MCF 10A (cell line): ENCODE measurements around the gene PVALB. TPM values are rescaled to one million over a fixed set of nuclear protein-coding genes. Genes with fewer than 3 reads are reported as not detected.

ENCODE experiments used
- BruUV-seq: library from RNA; stranded (reverse); fragments of 400-500 nt; replicated peaks from 2 replicates; lab custom pipeline; 2021; lab: Mats Ljungman, UMichigan
- CTCF ChIA-PET: fragments of 300-600 bp; sonication (Branson Sonifier 250); formaldehyde crosslinking; extraction: SDS; loops from one replicate; lab custom pipeline; 2021; ENCODE audit warnings: antibody characterized with exemption, inconsistent platforms; lab: Yijun Ruan, JAX
- POLR2A ChIA-PET: fragments of 300-600, 350-650 bp; sonication (Branson Sonifier 250); formaldehyde crosslinking; extraction: SDS; loops from one replicate; lab custom pipeline; 2020; ENCODE audit warnings: antibody characterized with exemption, inconsistent platforms; lab: Yijun Ruan, JAX
- DNase-seq: peaks from one replicate; pipeline ENCODE4 v3.0.0-alpha.2; 2018; ENCODE audit not compliant: unreplicated experiment
- H3K27ac Mint-ChIP-seq: one replicate; pipeline ENCODE4 v1.8.0; 2022; ENCODE audit warnings: mild to moderate bottlenecking, low read depth, mixed read lengths; ENCODE audit not compliant: unreplicated experiment
- H3K27me3 Mint-ChIP-seq: one replicate; pipeline ENCODE4 v1.8.0; 2022; ENCODE audit warnings: mixed read lengths; ENCODE audit not compliant: insufficient read depth, unreplicated experiment
- H3K36me3 Mint-ChIP-seq: one replicate; pipeline ENCODE4 v1.8.0; 2022; ENCODE audit warnings: mild to moderate bottlenecking, moderate library complexity, mixed read lengths; ENCODE audit not compliant: insufficient read depth, unreplicated experiment
- H3K4me1 Mint-ChIP-seq: one replicate; pipeline ENCODE4 v1.8.0; 2022; ENCODE audit warnings: mixed read lengths; ENCODE audit not compliant: insufficient read depth, unreplicated experiment
- H3K4me3 Mint-ChIP-seq: one replicate; pipeline ENCODE4 v1.8.0; 2022; ENCODE audit warnings: mild to moderate bottlenecking, moderate library complexity, mixed read lengths; ENCODE audit not compliant: unreplicated experiment
- H3K9me3 Mint-ChIP-seq: one replicate; pipeline ENCODE4 v1.8.0; 2022; ENCODE audit warnings: mixed read lengths; ENCODE audit not compliant: unreplicated experiment
- CTCF ChIP-seq: fragments of 200-600 bp; IDR thresholded peaks from one replicate; pipeline ENCODE4 v1.8.0; 2022; ENCODE audit warnings: antibody characterized with exemption, mild to moderate bottlenecking; ENCODE audit not compliant: unreplicated experiment
- intact Hi-C: fragments of 100-400 bp; cut with micrococcal nuclease; formaldehyde crosslinking; loops from 2 replicates; pipeline ENCODE4 v1.14.1; 2022
- total RNA-seq: library from RNA; stranded (reverse); gene quantifications from 2 replicates; pipeline ENCODE4 v1.2.3, GENCODE V29; 2022

PVALB gene
- total RNA-seq, 1 experiment from 2014 or later, result not detected

GRCh38 chr22:36781656-36782627 lies 34.9 kb downstream of the PVALB start:
- intact Hi-C loops, result loop anchor here (1.0 to 5.0 kb wide), 4 partner anchors 74 to 415 kb away; no protein-coding TSS in a partner anchor
- Mint-ChIP-seq H3K27ac (no peak overlapping the region), H3K9me3 (no peaks in the 10 kb centered on the region), H3K27me3 (peaks cover 32% of the 10 kb centered on the region), H3K4me3 (no peak overlapping the region), H3K36me3 (no peaks in the 10 kb centered on the region), H3K4me1 (peaks cover 8% of the 10 kb centered on the region)
- CTCF ChIA-PET, result interaction anchor here (0.6 to 6.2 kb wide), 21 partner anchors 13 to 461 kb away, joined by 3 to 55 read pairs (median 4); no protein-coding TSS in a partner anchor
- POLR2A ChIA-PET, result interaction anchor here (0.6 to 1.2 kb wide), 6 partner anchors 48 to 270 kb away, joined by 3 to 4 read pairs (median 3); partner anchors contain the start of genes KCTD17, MPST and TST
- peak; percentile 84 for TF ChIP-seq CTCF
- no TSS peak for BruUV-seq
- DNase-seq, result peak; percentile 86

GRCh38 chr22:36778020-36778419 lies 38.8 kb downstream of the PVALB start:
- Mint-ChIP-seq H3K27me3 (no peaks in the 10 kb centered on the region), H3K4me3 (no peak overlapping the region), H3K4me1 (peaks cover 14% of the 10 kb centered on the region), H3K9me3 (no peaks in the 10 kb centered on the region), H3K27ac (no peak overlapping the region), H3K36me3 (peaks cover under 1% of the 10 kb centered on the region)
- ChIA-PET POLR2A (interaction anchor here (0.5 to 1.1 kb wide), 2 partner anchors 35 to 427 kb away, joined by 3 to 4 read pairs; no protein-coding TSS in a partner anchor), CTCF (interaction anchor here (1.5 to 1.9 kb wide), 3 partner anchors 21 to 266 kb away, joined by 4 to 11 read pairs (median 9); no protein-coding TSS in a partner anchor)
- TF ChIP-seq CTCF, result no peak
- BruUV-seq, result no TSS peak
- intact Hi-C loops, result no loop called here
- no peak for DNase-seq

- no TSS peak for BruUV-seq
- H3K9me3 Mint-ChIP-seq, result no peaks in the 10 kb centered on the region
- TF ChIP-seq CTCF, result no peak
- H3K36me3 Mint-ChIP-seq, result peaks cover 4% of the 10 kb centered on the region
- peak overlapping the region; percentile 79 for H3K27ac Mint-ChIP-seq
- POLR2A ChIA-PET, result interaction anchor here (0.7 to 4.2 kb wide), 17 partner anchors 13 to 968 kb away, joined by 3 to 69 read pairs (median 4); partner anchors contain the start of genes EIF3D, MPST and TST
- H3K4me3 Mint-ChIP-seq, result peak overlapping the region; percentile 84
- DNase-seq, result no peak
- H3K4me1 Mint-ChIP-seq, result peaks cover 7% of the 10 kb centered on the region
- H3K27me3 Mint-ChIP-seq, result no peaks in the 10 kb centered on the region
- CTCF ChIA-PET, result interaction anchor here (0.8 to 13.8 kb wide), 9 partner anchors 20 to 267 kb away, joined by 3 to 158 read pairs (median 3); no protein-coding TSS in a partner anchor
- intact Hi-C loops, result loop anchor here (1.0 kb wide), 1 partner anchor 230 kb away; no protein-coding TSS in a partner anchor
These were observed 40.1 kb downstream of the PVALB start for GRCh38 chr22:36776722-36777121.
